ENCODE data around the gene SHANK1. TPM values are rescaled to one million over a fixed set of nuclear protein-coding genes. Genes with fewer than 3 reads are reported as not detected.

SHANK1 gene
- total and polyA plus RNA-seq, 2 donors (not counting 3 experiments of a cell fraction or from before 2014, with no cell fraction given) = 0.66 to 1.9 TPM

DNA sequence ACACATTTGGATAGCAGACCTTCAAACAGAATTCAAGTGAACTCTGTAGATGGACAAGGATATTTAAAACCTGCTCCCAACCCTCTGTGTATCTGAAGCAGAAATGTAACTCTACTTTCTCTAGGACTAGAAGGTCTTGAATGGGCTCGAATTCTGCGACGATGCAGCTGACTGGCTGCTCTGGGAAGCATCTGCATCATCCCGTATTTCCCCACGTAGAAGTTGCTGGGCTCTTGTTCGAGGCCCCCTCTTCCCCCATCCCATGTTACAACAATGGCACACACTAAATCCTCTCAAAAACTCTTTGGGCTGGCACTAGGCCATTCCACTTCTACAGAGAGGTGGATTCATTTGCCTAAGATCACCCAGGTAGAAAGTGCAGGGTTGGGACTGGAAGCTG, 55.4 kb downstream of the SHANK1 start:
- Histone ChIP-seq H3K36me3 (ENCODE audit: control insufficient read depth in 2 of 2, extremely low read depth in 1 of 2, insufficient read depth in 2 of 2, low read length in 2 of 2) (no peaks in the 10 kb centered on the region), H3K27me3 (ENCODE audit: control insufficient read depth in 2 of 2, insufficient read depth in 2 of 2, low read length in 2 of 2) (peaks cover 12 to 32% of the 10 kb centered on the region in 2 experiments), H2AFZ (ENCODE audit: low read depth, low read length) (no peak overlapping the region), H3K79me2 (ENCODE audit: control insufficient read depth, insufficient read depth, low read length) (no peaks in the 10 kb centered on the region), H3K9me1 (replicated peaks; ENCODE audit: control insufficient read depth, extremely low read depth, insufficient read depth, low read length) (no peaks in the 10 kb centered on the region), H4K20me1 (replicated peaks; ENCODE audit: control insufficient read depth, extremely low read depth, insufficient read depth, low read length) (no peaks in the 10 kb centered on the region), H3K9me3 (replicated peaks; ENCODE audit: control insufficient read depth, insufficient read depth, low read length) (no peaks in the 10 kb centered on the region), H3K4me1 (ENCODE audit: control insufficient read depth, extremely low read depth, insufficient read depth, low read length) (peaks cover under 1% of the 10 kb centered on the region), H3K9ac (replicated peaks; ENCODE audit: extremely low read depth, insufficient read depth, low read length) (no peak overlapping the region), H3K4me2 (ENCODE audit: insufficient read depth, low read length) (no peak overlapping the region), H3K27ac (ENCODE audit: insufficient read depth, low read depth, low read length) (no peak overlapping the region), H3K4me3 (replicated peaks in 1 of 3; ENCODE audit: insufficient read depth in 1 of 3, low read depth in 1 of 3, low read length in 3 of 3) (no peak overlapping the region)
- TF ChIP-seq POLR2A (IDR thresholded peaks at IDR 0.05; ENCODE audit: low read depth, low read length) (no peak), POLR2AphosphoS5 (IDR thresholded peaks at IDR 0.05; ENCODE audit: insufficient read depth, low read depth, low read length) (no peak), GATA2 (IDR thresholded peaks at IDR 0.05; ENCODE audit: insufficient read depth, insufficient read length, low read depth, low read length) (no peak), MYC (IDR thresholded peaks at IDR 0.05; ENCODE audit: low read depth, low read length) (no peak), EZH2 (IDR thresholded peaks at IDR 0.05; ENCODE audit: borderline replicate concordance, low read depth, low read length, severe bottlenecking) (no peak), JUN (IDR thresholded peaks at IDR 0.05; ENCODE audit: borderline replicate concordance, insufficient read depth, insufficient read length, low read depth) (no peak), FOS (IDR thresholded peaks at IDR 0.05; ENCODE audit: borderline replicate concordance, insufficient read depth, low read length) (no peak)
- TF ChIP-seq, protein P1, sequence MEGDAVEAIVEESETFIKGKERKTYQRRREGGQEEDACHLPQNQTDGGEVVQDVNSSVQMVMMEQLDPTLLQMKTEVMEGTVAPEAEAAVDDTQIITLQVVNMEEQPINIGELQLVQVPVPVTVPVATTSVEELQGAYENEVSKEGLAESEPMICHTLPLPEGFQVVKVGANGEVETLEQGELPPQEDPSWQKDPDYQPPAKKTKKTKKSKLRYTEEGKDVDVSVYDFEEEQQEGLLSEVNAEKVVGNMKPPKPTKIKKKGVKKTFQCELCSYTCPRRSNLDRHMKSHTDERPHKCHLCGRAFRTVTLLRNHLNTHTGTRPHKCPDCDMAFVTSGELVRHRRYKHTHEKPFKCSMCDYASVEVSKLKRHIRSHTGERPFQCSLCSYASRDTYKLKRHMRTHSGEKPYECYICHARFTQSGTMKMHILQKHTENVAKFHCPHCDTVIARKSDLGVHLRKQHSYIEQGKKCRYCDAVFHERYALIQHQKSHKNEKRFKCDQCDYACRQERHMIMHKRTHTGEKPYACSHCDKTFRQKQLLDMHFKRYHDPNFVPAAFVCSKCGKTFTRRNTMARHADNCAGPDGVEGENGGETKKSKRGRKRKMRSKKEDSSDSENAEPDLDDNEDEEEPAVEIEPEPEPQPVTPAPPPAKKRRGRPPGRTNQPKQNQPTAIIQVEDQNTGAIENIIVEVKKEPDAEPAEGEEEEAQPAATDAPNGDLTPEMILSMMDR (IDR thresholded peaks at IDR 0.05; ENCODE audit: extremely low read depth in 1 of 2, insufficient read depth in 1 of 2, low read depth in 1 of 2, low read length in 2 of 2) = no peak
- TF ChIP-seq, protein P2, sequence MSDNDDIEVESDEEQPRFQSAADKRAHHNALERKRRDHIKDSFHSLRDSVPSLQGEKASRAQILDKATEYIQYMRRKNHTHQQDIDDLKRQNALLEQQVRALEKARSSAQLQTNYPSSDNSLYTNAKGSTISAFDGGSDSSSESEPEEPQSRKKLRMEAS (IDR thresholded peaks at IDR 0.05; ENCODE audit: insufficient read depth, insufficient read length) = no peak
- CTCF ChIA-PET = interaction anchor here (0.8 to 1.2 kb wide), 2 partner anchors 108 to 120 kb away, joined by 4 read pairs; no protein-coding TSS in a partner anchor
- no peak for FAIRE-seq
- intact Hi-C loops (cut with micrococcal nuclease) = no loop called here
- dilution Hi-C loops (cut with MboI; ENCODE audit: extremely low pct_ligation_motif_present, low sequenced_read_pairs) = no loop called here
- POLR2A ChIA-PET = no interaction called here
- DNase-seq (ENCODE audit: low read depth, low spot score) = no peak
- no TSS peak for BruUV-seq (replicated peaks)

Measured in endothelial cell of umbilical vein (primary cell).